T-helper 9 cell (primary cell): ENCODE data around the gene RPRML.
A peak's percentile ranks its signal among the peaks of the same experiment; 100 is the strongest.
"Not testable (repeated sequence)": the region's sequence is repeated elsewhere in the genome, so short reads cannot be mapped to it uniquely, and the experiment has no call there.

Experiments
- DNase-seq: peaks from one replicate; pipeline ENCODE4 v3.0.0-alpha.2; 2020
- total RNA-seq, 2 donors: gene quantifications; one replicate each; lab custom pipeline; 2026; lab: John Stamatoyannopoulos, UW

The RPRML gene
- total RNA-seq: 0 reads per million in 2 donors

DNA sequence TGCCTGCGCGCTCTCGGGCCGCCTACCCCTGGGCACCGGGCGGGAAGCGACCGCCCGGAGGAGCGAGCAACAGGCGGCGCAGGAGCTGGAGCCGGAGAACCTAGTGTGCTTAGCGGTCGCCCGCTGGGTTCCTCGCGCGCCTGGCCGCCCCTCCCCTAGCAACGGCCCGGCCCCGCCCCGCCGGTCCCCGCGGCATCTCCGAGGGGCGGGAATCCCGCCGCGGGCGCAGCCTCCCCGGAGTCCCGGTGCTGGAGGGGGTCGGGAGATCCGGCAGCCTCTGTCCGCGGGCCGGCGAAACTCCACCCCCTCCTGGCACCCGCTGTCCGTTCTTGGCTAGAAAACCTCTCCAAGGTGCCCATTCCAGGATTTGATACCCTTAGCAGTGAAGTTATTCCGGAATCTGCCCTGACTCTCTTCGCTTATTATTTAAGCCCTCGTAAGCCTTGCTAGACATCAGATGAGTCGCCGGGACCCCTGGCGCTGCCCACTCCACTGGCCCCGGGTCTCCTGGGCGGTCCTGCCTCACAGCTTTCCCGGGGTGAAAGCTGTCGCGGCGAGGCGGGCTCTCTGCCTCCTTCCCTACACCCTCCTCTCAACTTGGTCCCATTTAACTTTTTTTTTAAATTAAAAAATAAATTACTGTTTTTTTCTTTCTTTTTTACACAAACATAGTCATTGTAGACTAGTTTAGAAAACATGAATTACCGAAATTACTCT is at the start of gene RPRML:
TSS of gene RPRML (minus strand) at position 107 of the 717 bp plus-strand sequence. CDS start 246 bp downstream, outside the sequence.
- DNase-seq: peak; percentile 4

- not testable (repeated sequence) for DNase-seq
Observed at GRCh38 chr17:47016966-47017365, 37.9 kb upstream of the RPRML start.

GRCh38 chr17:47013341-47013740 is 34.3 kb upstream of the RPRML start:
- no peak for DNase-seq

- DNase-seq: no peak
Observed at GRCh38 chr17:47012457-47012856, 33.4 kb upstream of the RPRML start.

DNA sequence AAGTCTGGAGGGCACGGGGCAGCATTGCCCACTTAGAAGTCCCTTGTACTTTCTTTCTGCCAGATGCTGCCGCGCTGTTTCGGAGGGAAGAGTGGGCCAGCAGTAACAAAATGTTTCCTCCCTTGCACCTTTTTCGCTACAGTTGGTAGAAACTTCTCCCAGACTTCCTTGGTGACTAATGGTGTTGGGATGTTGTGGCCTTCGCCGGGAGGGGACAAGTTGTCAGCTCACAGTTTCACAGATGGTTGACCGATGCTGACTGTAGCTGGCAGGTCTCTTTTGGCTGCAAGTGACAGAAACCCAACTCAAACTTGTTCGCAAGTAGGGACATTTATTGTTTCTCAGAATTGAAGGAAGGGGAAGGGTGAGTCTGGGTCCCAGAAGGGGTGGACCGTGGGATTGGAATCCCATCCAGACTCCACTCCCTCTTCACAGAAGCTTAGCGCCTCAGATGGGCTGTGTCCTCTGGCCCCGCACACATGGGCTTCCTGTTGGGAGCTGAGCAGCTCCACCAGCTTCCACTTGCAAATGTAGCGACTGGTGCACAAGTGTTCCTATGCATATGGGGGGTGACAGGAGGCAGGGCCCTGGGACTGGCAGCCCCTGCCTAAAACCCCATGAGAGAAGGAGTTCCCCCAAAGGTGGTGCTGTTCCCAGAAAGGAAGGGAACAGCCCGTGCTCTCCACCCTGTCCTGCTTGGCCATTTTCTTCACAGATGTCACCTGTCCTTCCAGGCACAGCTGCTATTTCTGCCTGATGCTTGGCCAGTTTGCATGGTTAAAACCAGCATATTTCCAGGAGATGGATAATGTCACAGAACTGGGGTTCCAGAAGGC is 30.9 kb upstream of the RPRML start:
- no peak for DNase-seq

DNA sequence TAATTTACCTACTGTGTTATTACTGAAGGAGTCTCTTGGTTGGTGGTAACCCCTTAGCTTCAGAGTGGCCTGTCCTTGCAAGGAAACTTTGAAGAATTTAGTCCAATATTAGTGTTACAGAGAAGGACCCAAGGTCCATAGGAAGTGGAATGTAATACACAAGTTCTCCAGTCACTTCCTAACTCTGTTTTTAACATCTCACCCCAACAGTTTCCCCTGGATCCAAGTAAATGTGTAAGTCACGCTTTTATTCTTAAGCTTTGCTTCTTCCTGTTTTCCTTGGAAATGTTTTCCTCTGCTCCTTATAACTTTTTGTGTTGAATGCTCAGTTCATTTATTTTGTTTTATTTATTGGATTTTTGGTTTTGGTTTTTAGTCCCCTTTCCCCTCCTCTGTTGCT is 25.9 kb upstream of the RPRML start:
- DNase-seq: no peak

DNA sequence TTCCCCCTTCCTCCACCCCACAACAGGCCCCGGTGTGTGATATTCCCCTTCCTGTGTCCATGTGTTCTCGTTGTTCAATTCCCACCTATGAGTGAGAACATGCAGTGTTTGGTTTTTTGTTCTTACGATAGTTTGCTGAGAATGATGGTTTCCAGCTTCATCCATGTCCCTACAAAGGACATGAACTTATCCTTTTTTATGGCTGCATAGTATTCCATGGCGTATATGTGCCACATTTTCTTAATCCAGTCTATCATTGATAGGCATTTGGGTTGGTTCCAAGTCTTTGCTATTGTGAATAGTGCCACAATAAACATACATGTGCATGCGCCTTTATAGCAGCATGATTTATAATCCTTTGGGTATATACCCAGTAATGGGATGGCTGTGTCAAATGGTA is 24.8 kb upstream of the RPRML start:
- not testable (repeated sequence) for DNase-seq

GRCh38 chr17:46995841-46996571 is 17.0 kb upstream of the RPRML start:
- no peak for DNase-seq

- no peak for DNase-seq
Observed at GRCh38 chr17:46994993-46995392, 15.9 kb upstream of the RPRML start.

DNA sequence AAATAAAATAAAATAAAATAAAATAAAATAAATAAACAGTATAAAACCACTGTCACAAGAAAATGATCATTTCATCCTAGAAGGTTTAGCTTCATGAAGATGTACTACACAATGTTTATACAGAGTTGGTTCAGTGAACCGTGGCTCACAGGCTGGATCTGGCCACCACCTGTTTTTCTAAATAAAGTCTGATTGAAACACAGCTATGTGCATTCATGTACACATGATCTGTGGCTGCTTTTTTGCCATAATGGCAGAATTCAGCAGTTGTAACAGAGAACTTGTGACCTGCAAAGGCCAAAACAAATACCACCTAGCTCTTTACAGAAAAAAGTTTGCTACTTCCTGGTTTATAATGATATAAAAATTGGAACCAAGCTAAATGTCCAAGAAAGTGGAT is 12.6 kb upstream of the RPRML start:
- no peak for DNase-seq

DNA sequence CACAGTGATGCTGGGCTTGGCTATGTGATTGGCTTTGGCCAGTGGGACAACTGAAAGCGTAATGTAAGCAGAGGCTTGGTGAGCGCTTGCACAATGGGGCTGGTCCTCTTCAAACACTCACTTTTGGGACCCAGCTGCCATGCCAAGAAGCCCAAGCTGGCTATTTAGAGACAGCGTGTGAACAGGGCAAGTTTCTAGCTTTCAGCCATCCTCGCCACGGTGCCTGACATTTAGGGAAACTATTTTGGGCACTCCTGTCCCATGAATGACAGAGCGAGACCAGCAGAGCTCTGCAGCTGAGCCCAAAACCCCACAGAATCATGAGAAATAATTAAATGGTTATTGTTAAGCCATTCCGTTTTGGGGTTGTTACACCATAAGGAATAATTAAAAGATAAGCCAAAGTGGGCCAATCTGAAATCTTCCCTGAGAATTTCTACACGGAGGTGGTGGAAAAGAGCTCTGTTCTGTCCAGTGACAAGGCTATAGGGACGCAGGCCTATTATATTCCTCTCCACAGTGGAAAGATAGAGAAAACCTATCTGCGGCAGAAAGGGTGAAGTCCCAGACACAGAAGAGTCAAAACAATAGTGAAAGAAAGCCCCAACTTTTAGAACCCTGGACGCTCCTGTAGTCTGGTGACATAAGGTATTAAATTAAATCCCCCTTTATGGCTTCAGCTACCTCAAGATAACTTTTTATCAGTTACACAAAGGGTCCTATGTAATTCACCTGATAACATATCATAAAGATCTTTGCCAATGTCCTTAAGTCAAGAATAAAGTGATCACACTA is 10.8 kb upstream of the RPRML start:
- no peak for DNase-seq

DNA sequence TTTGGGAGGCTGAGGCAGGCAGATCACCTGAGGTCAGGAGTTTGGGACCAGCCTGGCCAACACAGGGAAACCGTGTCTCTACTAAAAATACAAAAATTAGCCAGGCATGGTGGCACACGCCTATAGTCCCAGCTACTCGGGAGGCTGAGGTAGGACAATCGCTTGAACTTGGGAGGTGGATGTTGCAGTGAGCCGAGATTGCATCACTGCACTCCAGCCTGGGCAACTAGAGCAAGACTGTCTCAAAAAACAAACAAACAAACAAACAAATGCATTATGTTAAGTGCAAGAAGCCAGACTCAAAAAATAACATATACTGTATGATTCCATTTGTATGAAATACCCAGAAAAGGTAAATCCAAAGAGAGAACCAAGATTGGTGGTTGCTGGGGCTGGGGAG is 8.9 kb upstream of the RPRML start:
- DNase-seq: not testable (repeated sequence)

- no peak for DNase-seq
Observed at GRCh38 chr17:46986366-46986765, 7.3 kb upstream of the RPRML start.

DNA sequence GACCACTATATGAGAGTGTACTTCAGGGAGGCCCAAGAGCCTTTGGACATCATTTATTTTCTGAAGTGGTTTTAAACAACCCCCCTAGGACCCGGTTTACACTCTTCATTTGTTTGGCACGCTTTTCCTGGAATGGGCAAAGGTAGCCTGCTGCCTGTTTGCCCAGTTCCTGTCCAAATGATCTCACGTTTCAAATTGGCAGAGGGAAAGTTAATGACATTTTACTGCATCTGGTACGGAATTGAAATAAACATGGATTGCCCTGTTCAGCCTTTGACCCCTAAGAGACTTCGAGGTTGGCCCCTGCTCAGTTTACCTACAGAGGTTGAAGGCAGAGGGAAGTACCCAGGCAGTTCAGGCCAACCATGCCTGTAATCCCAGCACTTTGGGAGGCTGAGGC is 5.8 kb upstream of the RPRML start:
- DNase-seq: no peak

- DNase-seq: no peak
Observed at GRCh38 chr17:46984341-46984740, 5.3 kb upstream of the RPRML start.

GRCh38 chr17:46983782-46984181 is 4.7 kb upstream of the RPRML start:
- no peak for DNase-seq

- no peak for DNase-seq
Observed at GRCh38 chr17:46982577-46982976, 3.5 kb upstream of the RPRML start.

GRCh38 chr17:46978489-46979146 is 435 bp downstream of the RPRML start:
- DNase-seq: no peak

- DNase-seq: no peak
Observed at GRCh38 chr17:46977750-46978488, 1.1 kb downstream of the RPRML start.

- DNase-seq: no peak
Observed at GRCh38 chr17:46977348-46977747, 1.7 kb downstream of the RPRML start.

GRCh38 chr17:46976626-46977270 is 2.3 kb downstream of the RPRML start:
- no peak for DNase-seq
